ENCODE data around the gene ALK. TPM values are rescaled to one million over a fixed set of nuclear protein-coding genes. Genes with fewer than 3 reads are reported as not detected.

The ALK gene
- total and polyA plus RNA-seq, 10 of the 15 experiments (the other 5 are each of a cell fraction or from before 2014, with no cell fraction given) = 0.11 TPM; not detected in 9

DNA sequence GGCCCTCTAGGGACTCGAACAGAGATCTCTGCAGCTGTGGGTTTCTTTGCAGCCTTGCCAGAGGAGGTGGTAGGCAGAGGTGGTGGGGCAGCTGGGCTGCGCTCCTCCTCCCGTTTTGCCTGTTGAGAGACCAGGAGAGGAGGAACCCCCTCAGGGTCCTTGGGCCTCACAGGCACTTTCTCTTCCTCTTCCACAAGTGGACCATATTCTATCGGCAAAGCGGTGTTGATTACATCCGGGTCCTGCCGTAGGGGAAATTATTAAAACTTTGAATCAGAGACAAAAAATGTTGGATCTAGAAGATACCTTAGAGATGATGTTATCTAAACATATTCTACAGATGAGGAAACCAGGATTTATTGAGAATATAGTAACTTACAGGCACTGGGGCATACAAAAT lies 727.7 kb downstream of the ALK start:
- DNase-seq (ENCODE audit: low read depth, low spot score) (no peak), ATAC-seq (no peak), FAIRE-seq (no peak)
- H3K79me2 ChIP-seq (ENCODE audit: control insufficient read depth, insufficient read depth, low read length) = no peaks in the 10 kb centered on the region
- ChIA-PET SMC1A (ENCODE audit: uncharacterized antibody, unreplicated experiment) (interaction anchor here (0.9 kb wide), 1 partner anchor 283 kb away, joined by 3 read pairs; no protein-coding TSS in a partner anchor), CTCF (no interaction called here), POLR2A (no interaction called here), RAD21 (ENCODE audit: unreplicated experiment) (interaction anchor here (0.9 to 1.5 kb wide), 2 partner anchors 8 to 277 kb away, joined by 3 read pairs; no protein-coding TSS in a partner anchor)
- WGBS (ENCODE audit: insufficient coverage, insufficient replicate concordance, low lambda C conversion rate, missing lambda C conversion rate) = 95% methylated on average over 7 of the region's 7 CpGs
- no peak overlapping the region for H2AFZ ChIP-seq (ENCODE audit: control insufficient read depth, low read depth, low read length)
- no peaks in the 10 kb centered on the region for H3K36me3 ChIP-seq (ENCODE audit: control insufficient read depth in 2 of 2, insufficient read depth in 2 of 2, low read length in 1 of 2)
- no peak for TF ChIP-seq STAT1 (conservative IDR thresholded peaks at IDR 0.05)
- no peak for TF ChIP-seq EZH2 (IDR thresholded peaks at IDR 0.05; ENCODE audit: borderline replicate concordance, control insufficient read depth, low read depth, low read length)
- TF ChIP-seq, protein P1, sequence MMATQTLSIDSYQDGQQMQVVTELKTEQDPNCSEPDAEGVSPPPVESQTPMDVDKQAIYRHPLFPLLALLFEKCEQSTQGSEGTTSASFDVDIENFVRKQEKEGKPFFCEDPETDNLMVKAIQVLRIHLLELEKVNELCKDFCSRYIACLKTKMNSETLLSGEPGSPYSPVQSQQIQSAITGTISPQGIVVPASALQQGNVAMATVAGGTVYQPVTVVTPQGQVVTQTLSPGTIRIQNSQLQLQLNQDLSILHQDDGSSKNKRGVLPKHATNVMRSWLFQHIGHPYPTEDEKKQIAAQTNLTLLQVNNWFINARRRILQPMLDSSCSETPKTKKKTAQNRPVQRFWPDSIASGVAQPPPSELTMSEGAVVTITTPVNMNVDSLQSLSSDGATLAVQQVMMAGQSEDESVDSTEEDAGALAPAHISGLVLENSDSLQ (IDR thresholded peaks at IDR 0.05) = no peak
- TF ChIP-seq POLR2AphosphoS5 (IDR thresholded peaks at IDR 0.05; ENCODE audit: low read length) = no peak
- TF ChIP-seq MYC (IDR thresholded peaks at IDR 0.05; ENCODE audit: insufficient read depth, insufficient read length, insufficient replicate concordance, low read length, severe bottlenecking) = no peak
- TF ChIP-seq CREM (IDR thresholded peaks at IDR 0.05; ENCODE audit: low read depth) = no peak
- TF ChIP-seq CHD4 (IDR thresholded peaks at IDR 0.05) = no peak
- no peak for TF ChIP-seq TCF3 (IDR thresholded peaks at IDR 0.05; ENCODE audit: borderline replicate concordance, insufficient read depth, low read depth, low read length)
- TF ChIP-seq STAT3 (IDR thresholded peaks at IDR 0.05; ENCODE audit: low read depth, low read length) = no peak
- no peak for TF ChIP-seq ZNF274 (IDR thresholded peaks at IDR 0.05; ENCODE audit: insufficient read depth, insufficient read length)
- TF ChIP-seq ZNF24 (IDR thresholded peaks at IDR 0.05) = no peak
- TF ChIP-seq RELA (IDR thresholded peaks at IDR 0.05; ENCODE audit: borderline replicate concordance, partially characterized antibody) = no peak
- TF ChIP-seq YBX1 (IDR thresholded peaks at IDR 0.05) = no peak
- no peak for TF ChIP-seq HCFC1 (IDR thresholded peaks at IDR 0.05; ENCODE audit: low read length)
- no peak for TF ChIP-seq PAX8 (IDR thresholded peaks at IDR 0.05)
- no peak for TF ChIP-seq CBFB (IDR thresholded peaks at IDR 0.05; ENCODE audit: low read depth)
- TF ChIP-seq RAD51 (IDR thresholded peaks at IDR 0.05) = no peak
- no peak for TF ChIP-seq RELB (IDR thresholded peaks at IDR 0.05; ENCODE audit: low read depth)
- no peak overlapping the region for H3K4me3 ChIP-seq
- H3K27ac ChIP-seq (ENCODE audit: control insufficient read depth, insufficient read depth) = no peak overlapping the region
- intact Hi-C loops (cut with micrococcal nuclease; ENCODE audit: unreplicated experiment) (no loop called here), in situ Hi-C loops (cut with MboI) (no loop called here)
- no TSS peak for BruUV-seq (replicated peaks)
- H3K27me3 ChIP-seq (replicated peaks in 1 of 2; ENCODE audit: control insufficient read depth in 2 of 2, insufficient read depth in 2 of 2, low read length in 1 of 2) = no peaks in the 10 kb centered on the region
- no peak overlapping the region for H3K9ac ChIP-seq (ENCODE audit: control insufficient read depth, insufficient read depth, low read length)
- H3K4me2 ChIP-seq (ENCODE audit: control insufficient read depth, insufficient read depth) = no peak overlapping the region
- H3K9me3 ChIP-seq (replicated peaks; ENCODE audit: control insufficient read depth, insufficient read depth, low read length) = no peaks in the 10 kb centered on the region
- no peaks in the 10 kb centered on the region for H4K20me1 ChIP-seq (ENCODE audit: control insufficient read depth, insufficient read depth)
- no peaks in the 10 kb centered on the region; the same call in 1 of the 2 replicates for H3K4me1 ChIP-seq (ENCODE audit: control insufficient read depth, insufficient read depth, low read length)

Measured in GM12878 (cell line).